ENCODE results near the gene CEMP1. TPM values are rescaled to one million over a fixed set of nuclear protein-coding genes. Genes with fewer than 3 reads are reported as not detected.
"Not testable (repeated sequence)": the region's sequence is repeated elsewhere in the genome, so short reads cannot be mapped to it uniquely, and the experiment has no call there.

Gene CEMP1
- total RNA-seq, 2 donors from 2014 or later, result 1.3 to 8.1 TPM

- intact Hi-C loops (cut with DNase I); H3K36me3 ChIP-seq; DNase-seq (ENCODE audit: low spot score); H3K27me3 ChIP-seq (replicated peaks; ENCODE audit: insufficient read depth); H3K9me3 ChIP-seq; H3K4me3 ChIP-seq; H3K27ac ChIP-seq; H3K4me1 ChIP-seq (replicated peaks): not testable (repeated sequence)
- no CpG with 5 or more reads among the region's 13 CpGs for WGBS
These were observed 23.7 kb upstream of the CEMP1 start for GRCh38 chr16:2554709-2555425.

- 42% methylated on average over 16 of the region's 17 CpGs for WGBS
- peak overlapping the region; percentile 60 to 62 for H3K27ac ChIP-seq
- H3K36me3 ChIP-seq; intact Hi-C loops (cut with DNase I); H3K4me1 ChIP-seq (replicated peaks); H3K9me3 ChIP-seq; DNase-seq (ENCODE audit: low spot score); H3K27me3 ChIP-seq (replicated peaks; ENCODE audit: insufficient read depth); H3K4me3 ChIP-seq: not testable (repeated sequence)
These were observed 20.2 kb upstream of the CEMP1 start for GRCh38 chr16:2551420-2551889.

GRCh38 chr16:2550283-2550878, 19.2 kb upstream of the CEMP1 start:
- H3K27me3 ChIP-seq (replicated peaks; ENCODE audit: insufficient read depth); H3K9me3 ChIP-seq; DNase-seq (ENCODE audit: low spot score); H3K4me1 ChIP-seq (replicated peaks); H3K4me3 ChIP-seq; H3K27ac ChIP-seq; intact Hi-C loops (cut with DNase I); H3K36me3 ChIP-seq: not testable (repeated sequence)
- WGBS, result no CpG with 5 or more reads among the region's 14 CpGs

GRCh38 chr16:2543771-2544170, 12.6 kb upstream of the CEMP1 start:
- not testable (repeated sequence) for H3K36me3 ChIP-seq; H3K4me1 ChIP-seq (replicated peaks)
- 92% methylated on average over 14 of the region's 14 CpGs for WGBS

GRCh38 chr16:2541409-2541808, 10.2 kb upstream of the CEMP1 start:
- 73% methylated on average over 6 of the region's 6 CpGs for WGBS

More at GRCh38 chr16:2543771-2544170, 12.6 kb upstream of the CEMP1 start:
- H3K27me3 ChIP-seq (replicated peaks; ENCODE audit: insufficient read depth); intact Hi-C loops (cut with DNase I); DNase-seq (ENCODE audit: low spot score); H3K4me3 ChIP-seq; H3K9me3 ChIP-seq; H3K27ac ChIP-seq: not testable (repeated sequence)

GRCh38 chr16:2540912-2541311, 9.7 kb upstream of the CEMP1 start:
- 81% methylated on average over 4 of the region's 4 CpGs for WGBS
- H3K4me1 ChIP-seq (replicated peaks); intact Hi-C loops (cut with DNase I); H3K36me3 ChIP-seq; H3K27ac ChIP-seq; H3K4me3 ChIP-seq; DNase-seq (ENCODE audit: low spot score); H3K9me3 ChIP-seq; H3K27me3 ChIP-seq (replicated peaks; ENCODE audit: insufficient read depth): not testable (repeated sequence)

More at GRCh38 chr16:2541409-2541808, 10.2 kb upstream of the CEMP1 start:
- DNase-seq (ENCODE audit: low spot score); intact Hi-C loops (cut with DNase I); H3K4me1 ChIP-seq (replicated peaks); H3K27ac ChIP-seq; H3K9me3 ChIP-seq; H3K27me3 ChIP-seq (replicated peaks; ENCODE audit: insufficient read depth); H3K36me3 ChIP-seq; H3K4me3 ChIP-seq: not testable (repeated sequence)

GRCh38 chr16:2539845-2540458, 8.7 kb upstream of the CEMP1 start:
- intact Hi-C loops (cut with DNase I), result loop anchor here (5.0 to 10.0 kb wide), 2 partner anchors 55 to 132 kb away; no protein-coding TSS in a partner anchor

GRCh38 chr16:2539192-2539844, 8.1 kb upstream of the CEMP1 start:
- H3K4me1 ChIP-seq (replicated peaks); H3K36me3 ChIP-seq; H3K27me3 ChIP-seq (replicated peaks; ENCODE audit: insufficient read depth); DNase-seq (ENCODE audit: low spot score); H3K9me3 ChIP-seq; H3K27ac ChIP-seq: not testable (repeated sequence)
- H3K4me3 ChIP-seq, result peak overlapping the region in 1 of 2 donors; percentile 69
- WGBS, result 83% methylated on average over 24 of the region's 24 CpGs
- intact Hi-C loops (cut with DNase I), result loop anchor here (5.0 to 10.0 kb wide), 2 partner anchors 55 to 133 kb away; no protein-coding TSS in a partner anchor

More at GRCh38 chr16:2539845-2540458, 8.7 kb upstream of the CEMP1 start:
- not testable (repeated sequence) for DNase-seq (ENCODE audit: low spot score); H3K4me1 ChIP-seq (replicated peaks); H3K27me3 ChIP-seq (replicated peaks; ENCODE audit: insufficient read depth); H3K36me3 ChIP-seq; H3K27ac ChIP-seq; H3K9me3 ChIP-seq; H3K4me3 ChIP-seq
- WGBS, result 51% methylated on average over 14 of the region's 14 CpGs
- TF ChIP-seq CTCF (IDR thresholded peaks at IDR 0.05), result peak in 1 of 4 experiments; percentile 35

Data from prostate gland (tissue), 2 donors.